GM03348 (cell line): ENCODE measurements around the gene LDB2.
"Not testable (repeated sequence)": the region's sequence is repeated elsewhere in the genome, so short reads cannot be mapped to it uniquely, and the experiment has no call there.

Experiments
- DNase-seq: peaks from one replicate; pipeline ENCODE4 v3.0.0; 2012; ENCODE audit warnings: low spot score

Gene LDB2

DNA sequence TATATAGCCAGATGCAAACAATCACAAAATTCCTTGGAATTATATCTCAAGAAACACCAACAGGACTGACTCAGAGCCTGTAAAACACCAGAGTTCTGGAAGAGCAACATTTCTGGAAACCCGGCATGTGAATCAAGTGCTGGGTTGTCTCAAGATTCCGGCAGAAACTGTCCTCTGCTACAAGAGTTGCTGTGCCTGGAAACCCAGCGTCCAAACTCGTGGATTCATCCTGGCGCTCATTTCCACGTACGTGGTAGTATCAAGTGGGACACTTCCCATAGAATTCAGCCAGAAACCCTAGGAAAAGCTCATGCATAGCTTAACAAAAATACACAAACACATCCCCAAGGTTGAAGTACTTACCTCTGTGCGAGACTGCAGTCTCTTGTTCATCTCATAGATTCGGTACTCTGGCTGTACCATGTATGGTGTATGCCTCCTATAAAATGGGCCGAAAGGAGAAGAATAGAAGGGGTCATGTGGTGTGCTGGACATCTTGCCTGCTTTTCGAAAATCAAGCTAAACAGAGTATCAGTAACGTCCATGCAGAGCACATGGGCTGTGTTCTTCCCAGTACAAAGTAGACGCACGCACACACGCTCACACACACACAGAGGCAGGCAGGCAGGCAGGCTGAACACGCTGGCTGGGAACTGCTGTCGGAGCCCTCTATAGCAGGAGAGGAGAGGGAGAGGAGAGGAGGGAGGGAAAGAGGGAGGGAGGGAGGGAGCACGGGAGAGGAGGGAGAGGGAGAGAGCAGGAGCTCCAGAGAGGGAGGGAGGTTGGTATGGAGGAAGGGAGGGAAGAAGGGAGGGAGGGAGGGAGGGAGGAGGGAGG, at the start of gene LDB2:
LDB2 (minus strand) TSS at position 655 of the 837 bp plus-strand sequence.
- DNase-seq = peak; percentile 69

DNA sequence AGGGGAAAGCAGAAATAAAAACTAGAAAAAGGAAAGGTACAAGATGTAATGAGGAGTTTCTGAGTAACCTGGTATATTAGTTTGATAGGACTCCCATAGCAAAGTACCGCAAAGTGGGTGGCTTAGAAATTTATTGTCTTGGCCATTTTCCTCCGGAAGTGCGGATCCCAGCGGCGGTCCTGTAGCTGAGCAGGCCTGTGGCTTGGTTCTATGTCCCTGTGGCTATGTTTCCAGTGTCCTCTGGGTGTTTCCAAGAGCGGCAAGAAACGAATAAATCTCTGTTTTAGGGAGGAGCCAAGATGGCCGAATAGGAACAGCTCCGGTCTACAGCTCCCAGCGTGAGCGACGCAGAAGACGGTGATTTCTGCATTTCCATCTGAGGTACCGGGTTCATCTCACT, 44.0 kb upstream of the LDB2 start:
- no peak for DNase-seq

GRCh38 chr4:16939178-16939577, 40.7 kb upstream of the LDB2 start:
- DNase-seq = no peak

DNA sequence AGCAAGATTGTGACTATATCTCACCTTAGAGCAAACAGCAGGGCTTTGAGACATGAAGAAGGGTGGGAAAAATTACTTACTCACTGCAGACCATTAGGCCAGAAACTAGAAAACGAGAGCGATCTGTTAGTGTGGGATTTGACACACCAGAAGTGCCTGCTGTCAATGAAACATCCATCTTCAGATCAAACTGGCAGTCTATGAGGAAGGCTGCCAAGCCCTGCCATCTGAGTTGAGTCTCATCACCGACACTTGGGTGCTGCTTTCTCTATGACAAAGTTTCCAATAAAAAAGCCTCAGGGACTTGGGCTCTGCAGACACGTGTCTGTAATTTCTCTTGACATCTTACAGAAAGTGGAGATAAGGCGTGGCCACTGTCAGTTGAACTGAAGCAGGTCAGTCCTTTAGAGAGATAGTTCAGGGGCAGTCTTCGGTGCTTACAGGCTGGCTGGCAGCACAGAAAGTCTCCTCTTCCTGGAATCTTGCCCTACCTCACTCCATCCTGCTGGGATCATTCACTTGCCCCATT, 40.1 kb upstream of the LDB2 start:
- DNase-seq = no peak

- peak; percentile 23 for DNase-seq
These were observed 33.2 kb upstream of the LDB2 start for GRCh38 chr4:16931339-16932305.

- DNase-seq = no peak
These were observed 27.8 kb upstream of the LDB2 start for GRCh38 chr4:16926214-16926613.

GRCh38 chr4:16918716-16919115, 20.3 kb upstream of the LDB2 start:
- not testable (repeated sequence) for DNase-seq

- DNase-seq = no peak
These were observed 18.4 kb upstream of the LDB2 start for GRCh38 chr4:16916719-16917337.

DNA sequence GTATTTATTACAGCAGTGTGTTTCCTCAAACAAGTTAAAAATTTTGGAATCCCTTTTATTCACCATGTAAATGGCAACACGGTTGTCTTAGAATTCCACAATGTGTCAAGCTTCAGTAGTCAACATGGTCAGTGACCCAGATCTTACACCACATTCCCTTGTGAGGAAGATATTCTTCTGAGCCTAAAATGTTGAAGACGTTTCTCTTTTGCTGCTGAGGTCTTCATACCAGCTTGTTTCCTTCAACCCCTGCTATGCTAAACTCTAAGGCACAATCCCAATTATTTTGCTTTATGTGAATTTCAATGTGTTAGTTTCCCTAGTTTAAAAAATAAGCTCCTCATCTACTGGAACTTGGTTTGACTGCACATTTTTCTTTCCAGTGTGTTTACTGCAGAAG, 17.6 kb upstream of the LDB2 start:
- DNase-seq = no peak

DNA sequence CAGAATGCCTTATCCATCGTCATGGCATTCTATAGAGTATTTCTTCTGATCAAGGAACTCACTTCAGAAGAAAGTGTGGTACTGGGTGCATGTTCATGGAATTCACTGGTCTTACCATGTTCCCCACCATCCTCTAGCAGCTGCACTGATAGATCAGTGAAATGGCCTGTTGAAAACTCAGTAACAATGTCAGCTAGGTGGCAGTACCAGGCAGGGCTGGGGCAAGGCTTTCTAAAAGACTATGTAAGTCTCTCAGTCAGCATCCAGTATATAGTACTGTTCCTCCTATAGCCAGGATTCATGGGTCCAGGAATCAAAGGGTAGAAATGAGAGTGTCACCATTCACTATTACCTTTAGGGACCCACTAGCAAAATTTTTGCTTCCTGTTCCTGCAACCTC, 15.8 kb upstream of the LDB2 start:
- peak; percentile 68 for DNase-seq

GRCh38 chr4:16912896-16913295, 14.5 kb upstream of the LDB2 start:
- no peak for DNase-seq

- peak; percentile 34 for DNase-seq
These were observed 10.8 kb upstream of the LDB2 start for GRCh38 chr4:16909281-16909680.

DNA sequence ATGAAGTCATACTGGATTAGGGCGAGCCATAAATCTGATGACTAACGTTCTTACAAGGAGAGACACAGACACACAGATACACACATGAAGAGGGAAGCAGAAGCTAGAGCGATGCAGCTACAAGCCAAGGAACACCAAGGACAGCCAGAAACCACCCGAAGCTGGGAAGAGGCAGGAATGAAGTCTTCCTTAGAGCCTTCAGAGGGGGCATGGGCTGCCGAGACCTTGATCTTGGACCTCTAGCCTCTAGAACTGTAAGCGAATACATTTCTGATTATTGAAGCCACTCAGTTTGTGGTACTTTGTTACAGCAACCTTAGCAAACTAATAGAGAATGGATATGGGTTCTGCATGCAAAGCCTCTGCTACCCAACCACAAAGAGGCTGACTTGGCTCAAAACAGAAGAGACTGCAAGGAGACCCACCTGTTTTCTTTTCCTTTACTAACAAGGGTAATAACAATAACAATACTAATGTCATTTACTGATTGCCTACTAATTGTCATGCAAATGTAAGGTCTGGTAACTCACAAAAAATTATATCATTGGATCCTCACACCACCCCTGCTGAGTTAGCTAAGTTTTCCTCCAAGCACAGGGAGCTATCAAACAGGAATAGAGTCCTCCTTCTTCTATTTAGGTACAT, 10.1 kb upstream of the LDB2 start:
- DNase-seq = no peak

GRCh38 chr4:16900325-16900724, 1.9 kb upstream of the LDB2 start:
- no peak for DNase-seq

GRCh38 chr4:16896881-16897750, 1.3 kb downstream of the LDB2 start:
- DNase-seq = peak; percentile 48

DNA sequence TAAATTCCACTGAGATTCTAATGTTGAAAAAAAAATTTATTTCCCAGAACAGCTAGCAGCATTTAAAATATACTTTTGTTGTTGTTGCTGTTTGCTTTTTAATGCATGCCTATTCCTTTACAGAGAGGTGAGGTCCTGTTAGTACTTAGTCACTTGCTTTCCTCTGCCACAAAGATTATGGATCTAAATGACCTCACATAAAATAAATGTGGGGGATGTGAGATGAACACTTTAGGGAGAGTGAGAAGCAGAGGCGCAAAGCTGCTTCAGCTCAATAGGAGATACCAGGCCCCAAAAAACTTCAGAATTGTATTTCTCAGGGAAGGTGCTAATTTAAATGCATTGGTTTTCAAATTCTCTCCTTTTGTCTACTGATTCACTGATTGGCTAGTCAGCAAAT, 4.0 kb downstream of the LDB2 start:
- peak; percentile 28 for DNase-seq

GRCh38 chr4:16893141-16893651, 5.2 kb downstream of the LDB2 start:
- DNase-seq = peak; percentile 17

DNA sequence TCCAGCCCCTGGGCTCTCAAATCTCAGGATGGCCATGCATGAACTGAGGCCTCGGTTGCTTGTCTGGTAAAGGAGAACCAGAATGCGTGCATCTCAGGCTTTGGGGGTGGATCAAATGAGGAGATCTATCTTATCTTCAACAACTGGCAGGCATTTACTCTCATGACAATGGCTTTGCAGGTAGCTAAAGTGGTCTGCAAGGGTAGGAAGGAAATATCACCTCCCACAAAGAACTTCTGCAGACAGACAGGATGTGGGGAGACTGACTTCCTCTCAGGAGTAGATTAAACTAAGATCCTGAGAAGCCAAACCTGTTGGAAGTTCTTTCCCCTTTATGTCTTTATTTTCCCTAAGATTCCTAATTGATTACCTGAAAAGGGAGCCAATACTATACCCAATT, 7.8 kb downstream of the LDB2 start:
- DNase-seq = no peak

GRCh38 chr4:16889945-16890344, 8.5 kb downstream of the LDB2 start:
- DNase-seq = no peak

DNA sequence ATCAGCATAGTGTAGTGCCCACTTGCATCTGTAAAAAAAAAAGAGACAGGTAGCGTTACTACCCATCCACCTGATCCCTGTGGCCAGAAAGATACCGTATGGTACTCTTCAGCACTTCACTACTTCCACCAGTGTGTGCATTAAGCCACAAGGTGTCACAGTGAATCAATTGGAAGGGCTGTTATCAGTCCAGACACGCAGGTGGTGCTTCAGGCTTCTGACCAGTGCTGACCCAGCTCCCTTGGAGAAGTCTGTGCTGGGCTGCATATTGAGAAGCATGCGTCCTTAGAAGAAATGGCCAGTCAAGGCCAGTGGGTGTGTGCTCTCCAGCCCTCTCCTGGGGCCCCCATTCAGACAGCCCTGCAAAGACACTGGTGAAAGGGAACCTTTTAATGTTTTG, 10.6 kb downstream of the LDB2 start:
- DNase-seq = no peak
